ENCODE data around the gene STARD9. TPM values are rescaled to one million over a fixed set of nuclear protein-coding genes. Genes with fewer than 3 reads are reported as not detected.

The STARD9 gene
- total and polyA plus RNA-seq, 2 experiments from 2014 or later: 1.8 to 6.2 TPM

DNA sequence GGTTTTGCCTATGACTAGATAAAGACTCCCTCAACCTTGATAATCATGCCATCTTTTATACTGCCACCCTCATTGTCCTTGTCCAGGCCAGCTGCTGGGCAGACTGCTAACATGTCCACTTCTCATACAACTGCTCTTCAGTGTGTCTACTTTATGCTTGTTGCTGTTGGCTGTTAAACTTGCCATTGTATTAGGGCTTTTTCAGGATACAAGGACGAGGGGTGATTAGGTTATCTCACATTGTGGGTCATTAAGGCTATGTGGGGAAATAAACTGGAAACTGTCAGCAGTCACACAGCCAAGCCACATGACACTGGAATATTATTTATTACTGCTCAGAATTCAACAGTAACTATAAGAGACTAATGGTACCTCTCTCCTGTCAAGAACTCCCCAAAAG is 36.1 kb downstream of the STARD9 start (continued):
- TF ChIP-seq, protein P1, sequence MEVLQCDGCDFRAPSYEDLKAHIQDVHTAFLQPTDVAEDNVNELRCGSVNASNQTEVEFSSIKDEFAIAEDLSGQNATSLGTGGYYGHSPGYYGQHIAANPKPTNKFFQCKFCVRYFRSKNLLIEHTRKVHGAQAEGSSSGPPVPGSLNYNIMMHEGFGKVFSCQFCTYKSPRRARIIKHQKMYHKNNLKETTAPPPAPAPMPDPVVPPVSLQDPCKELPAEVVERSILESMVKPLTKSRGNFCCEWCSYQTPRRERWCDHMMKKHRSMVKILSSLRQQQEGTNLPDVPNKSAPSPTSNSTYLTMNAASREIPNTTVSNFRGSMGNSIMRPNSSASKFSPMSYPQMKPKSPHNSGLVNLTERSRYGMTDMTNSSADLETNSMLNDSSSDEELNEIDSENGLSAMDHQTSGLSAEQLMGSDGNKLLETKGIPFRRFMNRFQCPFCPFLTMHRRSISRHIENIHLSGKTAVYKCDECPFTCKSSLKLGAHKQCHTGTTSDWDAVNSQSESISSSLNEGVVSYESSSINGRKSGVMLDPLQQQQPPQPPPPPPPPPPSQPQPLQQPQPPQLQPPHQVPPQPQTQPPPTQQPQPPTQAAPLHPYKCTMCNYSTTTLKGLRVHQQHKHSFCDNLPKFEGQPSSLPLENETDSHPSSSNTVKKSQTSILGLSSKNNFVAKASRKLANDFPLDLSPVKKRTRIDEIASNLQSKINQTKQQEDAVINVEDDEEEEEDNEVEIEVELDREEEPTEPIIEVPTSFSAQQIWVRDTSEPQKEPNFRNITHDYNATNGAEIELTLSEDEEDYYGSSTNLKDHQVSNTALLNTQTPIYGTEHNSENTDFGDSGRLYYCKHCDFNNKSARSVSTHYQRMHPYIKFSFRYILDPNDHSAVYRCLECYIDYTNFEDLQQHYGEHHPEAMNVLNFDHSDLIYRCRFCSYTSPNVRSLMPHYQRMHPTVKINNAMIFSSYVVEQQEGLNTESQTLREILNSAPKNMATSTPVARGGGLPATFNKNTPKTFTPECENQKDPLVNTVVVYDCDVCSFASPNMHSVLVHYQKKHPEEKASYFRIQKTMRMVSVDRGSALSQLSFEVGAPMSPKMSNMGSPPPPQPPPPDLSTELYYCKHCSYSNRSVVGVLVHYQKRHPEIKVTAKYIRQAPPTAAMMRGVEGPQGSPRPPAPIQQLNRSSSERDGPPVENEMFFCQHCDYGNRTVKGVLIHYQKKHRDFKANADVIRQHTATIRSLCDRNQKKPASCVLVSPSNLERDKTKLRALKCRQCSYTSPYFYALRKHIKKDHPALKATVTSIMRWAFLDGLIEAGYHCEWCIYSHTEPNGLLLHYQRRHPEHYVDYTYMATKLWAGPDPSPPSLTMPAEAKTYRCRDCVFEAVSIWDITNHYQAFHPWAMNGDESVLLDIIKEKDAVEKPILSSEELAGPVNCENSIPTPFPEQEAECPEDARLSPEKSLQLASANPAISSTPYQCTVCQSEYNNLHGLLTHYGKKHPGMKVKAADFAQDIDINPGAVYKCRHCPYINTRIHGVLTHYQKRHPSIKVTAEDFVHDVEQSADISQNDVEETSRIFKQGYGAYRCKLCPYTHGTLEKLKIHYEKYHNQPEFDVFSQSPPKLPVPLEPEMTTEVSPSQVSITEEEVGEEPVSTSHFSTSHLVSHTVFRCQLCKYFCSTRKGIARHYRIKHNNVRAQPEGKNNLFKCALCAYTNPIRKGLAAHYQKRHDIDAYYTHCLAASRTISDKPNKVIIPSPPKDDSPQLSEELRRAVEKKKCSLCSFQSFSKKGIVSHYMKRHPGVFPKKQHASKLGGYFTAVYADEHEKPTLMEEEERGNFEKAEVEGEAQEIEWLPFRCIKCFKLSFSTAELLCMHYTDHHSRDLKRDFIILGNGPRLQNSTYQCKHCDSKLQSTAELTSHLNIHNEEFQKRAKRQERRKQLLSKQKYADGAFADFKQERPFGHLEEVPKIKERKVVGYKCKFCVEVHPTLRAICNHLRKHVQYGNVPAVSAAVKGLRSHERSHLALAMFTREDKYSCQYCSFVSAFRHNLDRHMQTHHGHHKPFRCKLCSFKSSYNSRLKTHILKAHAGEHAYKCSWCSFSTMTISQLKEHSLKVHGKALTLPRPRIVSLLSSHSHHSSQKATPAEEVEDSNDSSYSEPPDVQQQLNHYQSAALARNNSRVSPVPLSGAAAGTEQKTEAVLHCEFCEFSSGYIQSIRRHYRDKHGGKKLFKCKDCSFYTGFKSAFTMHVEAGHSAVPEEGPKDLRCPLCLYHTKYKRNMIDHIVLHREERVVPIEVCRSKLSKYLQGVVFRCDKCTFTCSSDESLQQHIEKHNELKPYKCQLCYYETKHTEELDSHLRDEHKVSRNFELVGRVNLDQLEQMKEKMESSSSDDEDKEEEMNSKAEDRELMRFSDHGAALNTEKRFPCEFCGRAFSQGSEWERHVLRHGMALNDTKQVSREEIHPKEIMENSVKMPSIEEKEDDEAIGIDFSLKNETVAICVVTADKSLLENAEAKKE (CRISPR knock-in tag; IDR thresholded peaks at IDR 0.05): no peak
- TF ChIP-seq CREB1 (CRISPR knock-in tag; IDR thresholded peaks at IDR 0.05; ENCODE audit: low read depth) (no peak), NANOG (IDR thresholded peaks at IDR 0.05; ENCODE audit: borderline replicate concordance) (no peak), JUNB (IDR thresholded peaks at IDR 0.05; ENCODE audit: unreplicated experiment) (no peak), ZNF114 (CRISPR knock-in tag; IDR thresholded peaks at IDR 0.05) (no peak), POLR2AphosphoS5 (IDR thresholded peaks at IDR 0.05; ENCODE audit: low read depth) (no peak), EZH2phosphoT487 (IDR thresholded peaks at IDR 0.05; ENCODE audit: unreplicated experiment) (no peak), ZNF331 (CRISPR knock-in tag; IDR thresholded peaks at IDR 0.05; ENCODE audit: low read depth) (no peak), EZH2 (IDR thresholded peaks at IDR 0.05; ENCODE audit: low read depth, unreplicated experiment) (no peak), STAT1 (IDR thresholded peaks at IDR 0.05; ENCODE audit: unreplicated experiment) (no peak)
- TF ChIP-seq, protein P2, sequence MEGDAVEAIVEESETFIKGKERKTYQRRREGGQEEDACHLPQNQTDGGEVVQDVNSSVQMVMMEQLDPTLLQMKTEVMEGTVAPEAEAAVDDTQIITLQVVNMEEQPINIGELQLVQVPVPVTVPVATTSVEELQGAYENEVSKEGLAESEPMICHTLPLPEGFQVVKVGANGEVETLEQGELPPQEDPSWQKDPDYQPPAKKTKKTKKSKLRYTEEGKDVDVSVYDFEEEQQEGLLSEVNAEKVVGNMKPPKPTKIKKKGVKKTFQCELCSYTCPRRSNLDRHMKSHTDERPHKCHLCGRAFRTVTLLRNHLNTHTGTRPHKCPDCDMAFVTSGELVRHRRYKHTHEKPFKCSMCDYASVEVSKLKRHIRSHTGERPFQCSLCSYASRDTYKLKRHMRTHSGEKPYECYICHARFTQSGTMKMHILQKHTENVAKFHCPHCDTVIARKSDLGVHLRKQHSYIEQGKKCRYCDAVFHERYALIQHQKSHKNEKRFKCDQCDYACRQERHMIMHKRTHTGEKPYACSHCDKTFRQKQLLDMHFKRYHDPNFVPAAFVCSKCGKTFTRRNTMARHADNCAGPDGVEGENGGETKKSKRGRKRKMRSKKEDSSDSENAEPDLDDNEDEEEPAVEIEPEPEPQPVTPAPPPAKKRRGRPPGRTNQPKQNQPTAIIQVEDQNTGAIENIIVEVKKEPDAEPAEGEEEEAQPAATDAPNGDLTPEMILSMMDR (conservative IDR thresholded peaks at IDR 0.05; ENCODE audit: low read depth in 2 of 2): no peak
- TF ChIP-seq, protein P3, sequence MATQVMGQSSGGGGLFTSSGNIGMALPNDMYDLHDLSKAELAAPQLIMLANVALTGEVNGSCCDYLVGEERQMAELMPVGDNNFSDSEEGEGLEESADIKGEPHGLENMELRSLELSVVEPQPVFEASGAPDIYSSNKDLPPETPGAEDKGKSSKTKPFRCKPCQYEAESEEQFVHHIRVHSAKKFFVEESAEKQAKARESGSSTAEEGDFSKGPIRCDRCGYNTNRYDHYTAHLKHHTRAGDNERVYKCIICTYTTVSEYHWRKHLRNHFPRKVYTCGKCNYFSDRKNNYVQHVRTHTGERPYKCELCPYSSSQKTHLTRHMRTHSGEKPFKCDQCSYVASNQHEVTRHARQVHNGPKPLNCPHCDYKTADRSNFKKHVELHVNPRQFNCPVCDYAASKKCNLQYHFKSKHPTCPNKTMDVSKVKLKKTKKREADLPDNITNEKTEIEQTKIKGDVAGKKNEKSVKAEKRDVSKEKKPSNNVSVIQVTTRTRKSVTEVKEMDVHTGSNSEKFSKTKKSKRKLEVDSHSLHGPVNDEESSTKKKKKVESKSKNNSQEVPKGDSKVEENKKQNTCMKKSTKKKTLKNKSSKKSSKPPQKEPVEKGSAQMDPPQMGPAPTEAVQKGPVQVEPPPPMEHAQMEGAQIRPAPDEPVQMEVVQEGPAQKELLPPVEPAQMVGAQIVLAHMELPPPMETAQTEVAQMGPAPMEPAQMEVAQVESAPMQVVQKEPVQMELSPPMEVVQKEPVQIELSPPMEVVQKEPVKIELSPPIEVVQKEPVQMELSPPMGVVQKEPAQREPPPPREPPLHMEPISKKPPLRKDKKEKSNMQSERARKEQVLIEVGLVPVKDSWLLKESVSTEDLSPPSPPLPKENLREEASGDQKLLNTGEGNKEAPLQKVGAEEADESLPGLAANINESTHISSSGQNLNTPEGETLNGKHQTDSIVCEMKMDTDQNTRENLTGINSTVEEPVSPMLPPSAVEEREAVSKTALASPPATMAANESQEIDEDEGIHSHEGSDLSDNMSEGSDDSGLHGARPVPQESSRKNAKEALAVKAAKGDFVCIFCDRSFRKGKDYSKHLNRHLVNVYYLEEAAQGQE (IDR thresholded peaks at IDR 0.05; ENCODE audit: unreplicated experiment): no peak

Measured in GM23338 (cell line).